Activated T-helper 2 cell treated with anti-CD3 and anti-CD28 coated beads, Interferon-gamma antibody, Interleukin-2, Interleukin-4, amounts not matched to agents 10 μg/mL and 5 μg/mL and 100 μg/mL, durations not matched to agents 14 hours and 24 hours and 36 hours (primary cell): Measurements from ENCODE around the gene RUFY4. TPM values are rescaled to one million over a fixed set of nuclear protein-coding genes. Genes with fewer than 3 reads are reported as not detected.

Experiments used
- DNase-seq: peaks from one replicate; pipeline ENCODE4 v3.0.0; 2021; ENCODE audit warnings: low spot score
- H3K27ac Mint-ChIP-seq: one replicate; pipeline ENCODE4 v1.8.0; 2021; ENCODE audit warnings: mixed read lengths
- H3K27me3 Mint-ChIP-seq: one replicate; pipeline ENCODE4 v1.8.0; 2021; ENCODE audit warnings: low read depth, mixed read lengths
- H3K36me3 Mint-ChIP-seq: one replicate; pipeline ENCODE4 v1.8.0; 2021; ENCODE audit warnings: low read depth, mixed read lengths
- H3K4me1 Mint-ChIP-seq: one replicate; pipeline ENCODE4 v1.8.0; 2021; ENCODE audit warnings: low read depth, mixed read lengths
- H3K4me3 Mint-ChIP-seq: one replicate; pipeline ENCODE4 v1.8.0; 2021; ENCODE audit warnings: low read depth, mild to moderate bottlenecking, moderate library complexity, mixed read lengths
- H3K9me3 Mint-ChIP-seq: one replicate; pipeline ENCODE4 v1.8.0; 2021; ENCODE audit warnings: mixed read lengths
- intact Hi-C: fragments of 100-400 bp; cut with micrococcal nuclease; formaldehyde crosslinking; loops from one replicate; pipeline ENCODE4 v1.15.1; 2023
- total RNA-seq: library from RNA; stranded (reverse); gene quantifications from 2 replicates; pipeline ENCODE4 v1.2.3, GENCODE V29; 2022

RUFY4 gene
- total RNA-seq, 1 donor from 2014 or later: 0.39 TPM

DNA sequence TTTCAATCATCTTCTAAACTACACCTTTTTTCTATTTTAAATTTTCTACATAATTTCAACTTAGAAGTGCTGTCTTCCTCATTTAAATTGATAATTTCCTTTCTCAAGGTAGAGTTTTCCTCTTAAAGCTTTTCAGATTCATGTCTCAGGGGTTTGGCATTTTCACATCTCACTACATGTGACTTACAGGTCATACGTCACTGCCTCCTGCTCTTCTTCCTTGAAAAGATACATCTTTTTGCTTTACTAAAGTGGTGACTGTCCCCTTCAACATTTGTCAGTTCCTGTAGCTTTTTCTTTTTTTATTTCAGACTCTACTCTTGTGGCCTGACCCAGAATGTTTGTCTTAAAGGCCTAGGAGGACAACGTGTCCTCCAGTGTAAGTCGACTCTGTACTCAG is 17.1 kb upstream of the RUFY4 start:
- H3K4me3 Mint-ChIP-seq: no peak overlapping the region
- no peaks in the 10 kb centered on the region for H3K4me1 Mint-ChIP-seq
- intact Hi-C loops: no loop called here
- no peak for DNase-seq
- H3K36me3 Mint-ChIP-seq: no peaks in the 10 kb centered on the region
- H3K9me3 Mint-ChIP-seq: no peaks in the 10 kb centered on the region
- no peak overlapping the region for H3K27ac Mint-ChIP-seq
- H3K27me3 Mint-ChIP-seq: peaks cover 34% of the 10 kb centered on the region

DNA sequence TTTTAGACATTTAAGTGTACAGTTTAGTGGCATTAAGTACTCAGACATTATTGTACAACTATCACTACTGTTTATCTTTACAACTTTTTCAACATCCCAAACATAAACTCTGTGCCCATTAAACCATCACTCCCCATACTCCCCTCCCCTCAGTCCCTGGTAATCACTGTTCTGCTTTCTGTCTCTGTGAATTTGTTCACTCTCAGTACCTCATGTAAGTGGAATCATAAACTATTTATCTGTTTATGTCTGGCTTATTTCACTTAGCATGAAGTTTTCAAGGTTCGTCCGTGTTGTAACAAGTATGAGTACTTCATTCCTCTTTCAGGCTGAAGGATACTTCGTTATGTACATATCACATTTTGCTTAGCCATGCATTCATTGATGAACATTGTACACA is 9.8 kb upstream of the RUFY4 start:
- H3K9me3 Mint-ChIP-seq: no peaks in the 10 kb centered on the region
- intact Hi-C loops: no loop called here
- H3K27me3 Mint-ChIP-seq: peaks cover 23% of the 10 kb centered on the region
- no peak overlapping the region for H3K4me3 Mint-ChIP-seq
- no peak for DNase-seq
- no peaks in the 10 kb centered on the region for H3K36me3 Mint-ChIP-seq
- no peaks in the 10 kb centered on the region for H3K4me1 Mint-ChIP-seq
- no peak overlapping the region for H3K27ac Mint-ChIP-seq

GRCh38 chr2:218060118-218060517 is 8.9 kb upstream of the RUFY4 start:
- no peak for DNase-seq
- H3K27ac Mint-ChIP-seq: no peak overlapping the region
- no peaks in the 10 kb centered on the region for H3K9me3 Mint-ChIP-seq
- peaks cover 23% of the 10 kb centered on the region for H3K27me3 Mint-ChIP-seq
- no peaks in the 10 kb centered on the region for H3K4me1 Mint-ChIP-seq
- H3K4me3 Mint-ChIP-seq: no peak overlapping the region
- intact Hi-C loops: no loop called here
- no peaks in the 10 kb centered on the region for H3K36me3 Mint-ChIP-seq

DNA sequence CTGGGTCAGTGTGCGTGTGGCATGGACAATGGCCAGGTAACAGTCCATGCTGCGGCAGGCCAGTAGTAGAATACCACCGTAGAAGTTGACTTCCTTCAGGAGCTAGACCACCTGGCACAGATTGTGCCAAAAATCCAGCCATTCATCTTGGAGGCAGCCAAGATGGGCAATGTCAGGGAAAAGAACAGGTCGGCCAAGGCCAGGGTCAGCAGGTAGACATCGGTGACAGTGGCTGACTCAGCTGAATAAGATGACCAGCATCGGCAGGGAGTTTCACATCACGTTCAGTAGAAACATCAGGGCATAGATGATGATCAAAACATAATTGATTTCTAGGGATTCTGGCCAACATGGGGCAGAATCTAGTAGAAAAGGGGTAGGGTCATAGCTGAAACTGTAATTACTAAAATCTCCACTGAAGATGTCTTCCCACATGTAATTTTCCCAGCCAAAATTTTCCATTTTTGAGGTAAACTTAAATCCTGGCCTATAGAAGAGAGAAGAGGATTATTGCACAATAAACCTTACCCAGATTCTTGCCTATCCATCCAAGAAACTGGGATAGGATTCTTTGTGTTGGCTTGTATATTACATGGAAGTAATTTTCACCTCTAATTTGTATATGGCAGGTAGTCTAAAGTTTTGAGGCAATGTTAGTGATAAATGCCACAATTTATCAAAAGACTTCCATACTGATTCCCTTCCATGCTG is 7.9 kb upstream of the RUFY4 start:
- Mint-ChIP-seq H3K36me3 (no peaks in the 10 kb centered on the region), H3K9me3 (no peaks in the 10 kb centered on the region), H3K27ac (no peak overlapping the region), H3K27me3 (peaks cover 20% of the 10 kb centered on the region), H3K4me1 (no peaks in the 10 kb centered on the region), H3K4me3 (no peak overlapping the region)
- no peak for DNase-seq
- intact Hi-C loops: no loop called here

GRCh38 chr2:218063486-218063885 is 5.6 kb upstream of the RUFY4 start:
- H3K27ac Mint-ChIP-seq: no peak overlapping the region
- H3K4me1 Mint-ChIP-seq: no peaks in the 10 kb centered on the region
- no peaks in the 10 kb centered on the region for H3K36me3 Mint-ChIP-seq
- DNase-seq: no peak
- no peaks in the 10 kb centered on the region for H3K9me3 Mint-ChIP-seq
- peaks cover 12% of the 10 kb centered on the region for H3K27me3 Mint-ChIP-seq
- H3K4me3 Mint-ChIP-seq: no peak overlapping the region
- intact Hi-C loops: no loop called here

DNA sequence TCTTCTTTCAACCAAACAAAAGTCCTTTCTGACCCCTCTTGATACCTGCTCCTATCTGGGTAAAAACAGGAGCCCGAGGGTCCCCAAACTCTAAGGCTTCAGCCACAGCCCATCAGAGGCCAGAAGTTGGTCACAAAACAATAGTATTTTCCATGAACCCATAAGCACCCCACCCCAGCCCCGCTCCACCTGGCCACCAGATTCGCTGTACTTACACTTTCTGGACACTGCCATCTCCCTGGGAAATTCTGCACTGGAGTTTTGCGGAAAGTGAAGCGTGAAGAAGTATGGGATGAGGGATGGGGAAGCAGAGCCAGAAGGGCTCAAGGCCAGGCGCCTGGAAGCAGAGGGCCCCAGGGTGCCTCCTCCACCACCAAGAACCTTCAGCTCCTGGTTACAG is 5.2 kb upstream of the RUFY4 start:
- peaks cover 2% of the 10 kb centered on the region for H3K4me1 Mint-ChIP-seq
- no peaks in the 10 kb centered on the region for H3K36me3 Mint-ChIP-seq
- intact Hi-C loops: no loop called here
- H3K27me3 Mint-ChIP-seq: peaks cover 8% of the 10 kb centered on the region
- H3K27ac Mint-ChIP-seq: no peak overlapping the region
- no peaks in the 10 kb centered on the region for H3K9me3 Mint-ChIP-seq
- H3K4me3 Mint-ChIP-seq: no peak overlapping the region
- no peak for DNase-seq

DNA sequence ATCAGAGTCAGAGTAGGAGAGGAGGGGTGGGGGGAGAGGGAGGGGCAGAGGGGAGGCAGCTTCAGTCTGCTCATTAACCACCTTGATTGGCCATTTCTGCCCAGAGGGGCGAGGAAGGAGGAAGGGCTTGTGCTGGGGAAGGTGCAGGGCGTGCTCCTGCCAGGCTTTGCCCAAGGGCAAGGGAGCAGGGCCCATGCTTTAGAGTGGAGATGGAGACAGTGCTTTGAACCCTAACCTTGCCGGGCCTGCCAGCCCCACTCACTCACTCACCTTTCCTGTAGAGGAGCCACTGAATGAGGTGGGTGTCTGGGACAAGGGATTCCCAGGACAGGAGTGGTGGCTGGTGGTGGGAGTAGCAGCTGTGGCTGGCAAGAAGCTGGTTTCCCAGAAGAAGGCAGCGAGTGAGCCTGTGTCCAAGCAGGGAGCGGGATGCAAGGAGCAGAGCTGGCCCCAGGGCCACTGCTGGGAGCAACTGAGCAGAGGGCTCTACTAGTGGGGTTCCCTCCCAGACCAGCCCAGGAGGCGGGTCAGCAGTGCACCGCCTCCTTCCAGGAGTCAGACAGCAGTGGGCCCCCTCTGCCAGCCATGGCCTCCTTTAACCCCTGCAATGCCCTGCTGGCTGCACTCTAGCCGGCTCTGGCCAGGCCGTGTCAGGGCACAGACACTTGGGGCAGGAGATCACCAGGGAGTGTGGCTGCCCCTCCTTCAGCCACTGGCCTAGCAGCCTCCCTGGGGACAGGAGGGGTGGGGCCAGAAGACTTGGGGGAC is 3.6 kb upstream of the RUFY4 start:
- Mint-ChIP-seq H3K9me3 (no peaks in the 10 kb centered on the region), H3K4me3 (no peak overlapping the region), H3K27me3 (peaks cover 2% of the 10 kb centered on the region), H3K27ac (no peak overlapping the region), H3K4me1 (peaks cover 3% of the 10 kb centered on the region), H3K36me3 (no peaks in the 10 kb centered on the region)
- DNase-seq: no peak
- intact Hi-C loops: loop anchor here (5.0 kb wide), 1 partner anchor 278 kb away; no protein-coding TSS in a partner anchor

GRCh38 chr2:218066926-218067515 is 2.0 kb upstream of the RUFY4 start:
- Mint-ChIP-seq H3K4me3 (no peak overlapping the region), H3K27ac (no peak overlapping the region), H3K9me3 (no peaks in the 10 kb centered on the region), H3K4me1 (peaks cover 3% of the 10 kb centered on the region), H3K36me3 (no peaks in the 10 kb centered on the region), H3K27me3 (peaks cover 2% of the 10 kb centered on the region)
- no peak for DNase-seq
- intact Hi-C loops: loop anchor here (5.0 kb wide), 1 partner anchor 280 kb away; no protein-coding TSS in a partner anchor

- H3K36me3 Mint-ChIP-seq: no peaks in the 10 kb centered on the region
- no peak overlapping the region for H3K4me3 Mint-ChIP-seq
- H3K9me3 Mint-ChIP-seq: no peaks in the 10 kb centered on the region
- H3K27ac Mint-ChIP-seq: no peak overlapping the region
- peaks cover 2% of the 10 kb centered on the region for H3K27me3 Mint-ChIP-seq
- no peak for DNase-seq
- intact Hi-C loops: loop anchor here (5.0 kb wide), 1 partner anchor 280 kb away; no protein-coding TSS in a partner anchor
- H3K4me1 Mint-ChIP-seq: peaks cover 3% of the 10 kb centered on the region
Measured at GRCh38 chr2:218067523-218067922, 1.5 kb upstream of the RUFY4 start.

DNA sequence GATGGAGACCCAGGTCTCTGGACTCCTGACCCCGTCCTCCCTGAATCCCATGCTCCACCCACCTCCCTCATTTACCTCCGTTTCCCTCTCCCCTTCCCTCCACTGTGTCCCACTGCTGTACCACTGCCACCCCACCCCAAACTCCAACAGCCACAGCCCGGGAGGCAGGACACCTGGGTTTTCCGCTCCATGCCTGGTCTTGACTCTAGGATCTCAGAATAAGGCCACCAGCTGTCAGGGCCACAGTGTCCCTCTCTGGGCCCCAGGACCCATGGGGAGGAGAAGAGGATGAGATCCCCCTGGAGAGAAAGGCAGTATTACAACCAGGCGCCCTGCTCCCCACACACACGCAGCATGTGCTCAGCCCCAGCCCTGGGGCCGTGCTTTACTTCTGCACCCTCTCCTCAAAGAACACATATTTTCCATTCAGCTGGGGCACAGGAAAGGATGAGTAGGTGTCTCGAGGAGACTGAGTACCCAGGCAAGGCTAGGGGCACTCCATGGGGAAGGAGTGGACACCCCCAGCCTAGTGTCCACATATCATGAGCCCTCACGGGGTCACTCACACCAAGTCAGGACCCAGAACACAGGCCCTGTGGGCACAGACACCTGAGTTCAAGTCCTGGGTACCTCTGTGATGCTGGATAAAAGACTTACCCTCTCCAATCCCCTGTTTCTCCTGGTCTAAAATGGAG is 700 bp downstream of the RUFY4 start:
- intact Hi-C loops: loop anchor here (5.0 kb wide), 1 partner anchor 282 kb away; no protein-coding TSS in a partner anchor
- Mint-ChIP-seq H3K9me3 (no peaks in the 10 kb centered on the region), H3K36me3 (no peaks in the 10 kb centered on the region), H3K27ac (no peak overlapping the region), H3K27me3 (peaks cover 2% of the 10 kb centered on the region), H3K4me3 (no peak overlapping the region), H3K4me1 (peaks cover 3% of the 10 kb centered on the region)
- no peak for DNase-seq

DNA sequence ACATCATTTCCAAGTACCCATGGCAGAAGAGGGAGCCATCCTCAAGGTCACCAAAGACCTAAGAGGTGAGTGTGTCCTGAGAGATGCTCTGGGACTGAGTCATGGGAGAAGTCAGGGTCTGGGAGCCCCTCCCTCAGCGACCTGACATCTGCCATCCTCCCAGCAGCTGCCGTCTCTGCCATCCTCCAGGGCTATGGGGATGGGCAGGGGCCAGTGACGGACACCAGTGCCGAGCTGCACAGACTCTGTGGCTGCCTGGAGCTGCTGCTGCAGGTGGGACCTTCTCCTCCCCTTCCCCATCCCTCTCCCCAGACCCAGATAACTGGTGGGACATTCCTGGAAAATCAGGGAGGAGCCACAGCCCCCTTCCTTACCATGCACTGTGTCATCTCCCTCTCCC is 1.5 kb downstream of the RUFY4 start:
- no peaks in the 10 kb centered on the region for H3K9me3 Mint-ChIP-seq
- H3K27me3 Mint-ChIP-seq: peaks cover 2% of the 10 kb centered on the region
- DNase-seq: no peak
- H3K36me3 Mint-ChIP-seq: no peaks in the 10 kb centered on the region
- peaks cover 3% of the 10 kb centered on the region for H3K4me1 Mint-ChIP-seq
- H3K4me3 Mint-ChIP-seq: no peak overlapping the region
- H3K27ac Mint-ChIP-seq: no peak overlapping the region
- intact Hi-C loops: no loop called here

GRCh38 chr2:218071218-218071937 is 2.3 kb downstream of the RUFY4 start:
- Mint-ChIP-seq H3K36me3 (no peaks in the 10 kb centered on the region), H3K9me3 (no peaks in the 10 kb centered on the region), H3K27ac (no peak overlapping the region), H3K27me3 (peaks cover 2% of the 10 kb centered on the region), H3K4me3 (no peak overlapping the region), H3K4me1 (peaks cover 3% of the 10 kb centered on the region)
- intact Hi-C loops: no loop called here
- DNase-seq: no peak
